MM.1S (cell line): ENCODE data around the gene PCDH9.

Experiments used
- DNase-seq: peaks from one replicate; pipeline ENCODE4 v3.0.0-alpha.2; 2015
- H2AFZ ChIP-seq: fragments of 300-600 bp; sonication (generic); 2 replicates; pipeline ENCODE4 v1.6.0; 2016; ENCODE audit warnings: antibody characterized with exemption, low read length
- H3F3A ChIP-seq: fragments of 300-600 bp; sonication (generic); 2 replicates; pipeline ENCODE4 v1.6.1; 2016; ENCODE audit warnings: mild to moderate bottlenecking, antibody characterized with exemption, low read length, moderate library complexity, mixed read lengths; ENCODE audit not compliant: insufficient read depth
- H3K27ac ChIP-seq: fragments of 300-600 bp; sonication (generic); 2 replicates; pipeline ENCODE4 v1.5.1; 2016; ENCODE audit warnings: mild to moderate bottlenecking, low read length
- H3K27me3 ChIP-seq: fragments of 300-600 bp; sonication (generic); replicated peaks from 2 replicates; pipeline ENCODE4 v1.6.0; 2016; ENCODE audit warnings: low read length; ENCODE audit not compliant: insufficient read depth
- H3K36me3 ChIP-seq: fragments of 300-600 bp; sonication (generic); replicated peaks from 2 replicates; pipeline ENCODE4 v1.6.1; 2016; ENCODE audit warnings: mild to moderate bottlenecking, low read length, mixed read lengths; ENCODE audit not compliant: insufficient read depth
- H3K4me1 ChIP-seq: fragments of 300-600 bp; sonication (generic); 2 replicates; pipeline ENCODE4 v1.6.1; 2016; ENCODE audit warnings: low read length, mixed read lengths
- H3K4me2 ChIP-seq: fragments of 300-600 bp; sonication (generic); 2 replicates; pipeline ENCODE4 v1.6.0; 2016; ENCODE audit warnings: low read depth, low read length
- H3K4me3 ChIP-seq: fragments of 300-600 bp; sonication (generic); 2 replicates; pipeline ENCODE4 v1.5.1; 2016; ENCODE audit warnings: low read length, mixed read lengths
- H3K79me2 ChIP-seq: fragments of 300-600 bp; sonication (generic); 2 replicates; pipeline ENCODE4 v1.6.1; 2016; ENCODE audit warnings: mixed run types, low read length, mixed read lengths
- H3K9ac ChIP-seq: fragments of 300-600 bp; sonication (generic); 2 replicates; pipeline ENCODE4 v1.6.1; 2016; ENCODE audit warnings: low read length, mixed read lengths
- H3K9me2 ChIP-seq: fragments of 300-600 bp; sonication (generic); replicated peaks from 2 replicates; pipeline ENCODE4 v1.6.1; 2016; ENCODE audit warnings: mild to moderate bottlenecking, low read length, mixed read lengths; ENCODE audit not compliant: insufficient read depth
- H3K9me3 ChIP-seq: fragments of 300-600 bp; sonication (generic); replicated peaks from 2 replicates; pipeline ENCODE4 v1.6.1; 2016; ENCODE audit warnings: mild to moderate bottlenecking, low read length, mixed read lengths; ENCODE audit not compliant: insufficient read depth
- H4K20me1 ChIP-seq: fragments of 300-600 bp; sonication (generic); 2 replicates; pipeline ENCODE4 v1.6.1; 2016; ENCODE audit warnings: mild to moderate bottlenecking, low read length, moderate library complexity, mixed read lengths; ENCODE audit not compliant: insufficient read depth
- CTCF ChIP-seq: fragments of 300-600 bp; sonication (generic); IDR thresholded peaks from 2 replicates; pipeline ENCODE4 v1.5.1; 2016; ENCODE audit warnings: antibody characterized with exemption, low read length, mixed read lengths
- EZH2 ChIP-seq: fragments of 300-600 bp; sonication (generic); optimal IDR thresholded peaks from 2 replicates; pipeline ENCODE3; 2017; ENCODE audit warnings: low read depth, mild to moderate bottlenecking, antibody characterized with exemption, low read length, mixed read lengths
- EZH2phosphoT487 ChIP-seq: fragments of 300-600 bp; sonication (generic); IDR thresholded peaks from 2 replicates; pipeline ENCODE4 v1.6.1; 2018; ENCODE audit warnings: antibody characterized with exemption, low read length

The PCDH9 gene

DNA sequence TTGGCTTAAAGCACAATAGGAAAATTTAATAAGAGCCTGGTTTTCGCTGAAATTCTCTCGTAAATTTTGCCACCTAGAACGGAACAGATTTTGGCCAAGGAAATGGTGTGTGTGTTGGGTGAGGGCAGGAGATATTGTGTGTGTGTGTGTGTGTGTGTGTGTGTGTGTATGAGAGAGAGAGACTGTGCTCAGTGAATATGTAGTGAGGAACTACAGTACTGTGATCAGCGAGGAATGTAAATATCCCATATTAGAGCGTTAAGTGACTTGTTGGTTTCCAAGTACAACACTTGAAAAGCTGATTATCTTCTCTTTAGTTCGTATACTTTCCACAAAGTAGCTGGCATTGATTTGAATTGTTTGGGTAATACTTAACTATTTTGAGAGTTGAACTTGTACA, 738.9 kb downstream of the PCDH9 start:
- Histone ChIP-seq H3K27ac (no peak overlapping the region), H3K79me2 (no peaks in the 10 kb centered on the region), H3F3A (no peaks in the 10 kb centered on the region), H3K4me1 (peaks cover 7% of the 10 kb centered on the region; the same call in 1 of the 2 replicates), H3K36me3 (no peaks in the 10 kb centered on the region), H3K9me3 (no peaks in the 10 kb centered on the region), H3K4me2 (no peak overlapping the region), H2AFZ (no peak overlapping the region), H3K4me3 (no peak overlapping the region), H3K9ac (no peak overlapping the region), H3K27me3 (no peaks in the 10 kb centered on the region), H4K20me1 (no peaks in the 10 kb centered on the region), H3K9me2 (no peaks in the 10 kb centered on the region)
- no peak for TF ChIP-seq CTCF
- DNase-seq, result no peak

DNA sequence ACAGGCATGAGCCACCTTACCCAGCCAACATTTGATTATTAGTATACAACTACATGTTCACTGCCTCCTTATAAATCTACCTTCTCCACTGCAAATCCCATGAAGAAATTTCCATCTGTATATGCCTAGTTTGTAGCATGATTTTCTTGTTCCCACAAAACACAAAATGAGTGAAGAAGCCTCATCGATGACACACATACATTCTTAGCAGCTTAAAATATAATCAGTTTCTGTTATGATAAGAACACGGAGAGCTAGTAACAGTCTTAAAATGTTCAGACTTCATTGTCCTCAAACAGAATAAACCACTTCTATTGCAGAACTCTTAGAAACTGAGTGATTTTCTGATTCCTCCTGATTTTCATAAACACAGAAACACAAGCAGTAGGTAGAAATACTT, 740.5 kb downstream of the PCDH9 start:
- TF ChIP-seq EZH2 (no peak), EZH2phosphoT487 (no peak), CTCF (no peak)
- Histone ChIP-seq H3K79me2 (no peaks in the 10 kb centered on the region), H3K36me3 (no peaks in the 10 kb centered on the region), H3K4me3 (no peak overlapping the region), H3K9ac (no peak overlapping the region), H3K4me1 (peaks cover 7% of the 10 kb centered on the region; the same call in 1 of the 2 replicates), H4K20me1 (no peaks in the 10 kb centered on the region), H2AFZ (no peak overlapping the region), H3K9me2 (no peaks in the 10 kb centered on the region), H3F3A (no peaks in the 10 kb centered on the region), H3K4me2 (no peak overlapping the region), H3K27me3 (no peaks in the 10 kb centered on the region), H3K9me3 (no peaks in the 10 kb centered on the region), H3K27ac (no peak overlapping the region)
- no peak for DNase-seq

DNA sequence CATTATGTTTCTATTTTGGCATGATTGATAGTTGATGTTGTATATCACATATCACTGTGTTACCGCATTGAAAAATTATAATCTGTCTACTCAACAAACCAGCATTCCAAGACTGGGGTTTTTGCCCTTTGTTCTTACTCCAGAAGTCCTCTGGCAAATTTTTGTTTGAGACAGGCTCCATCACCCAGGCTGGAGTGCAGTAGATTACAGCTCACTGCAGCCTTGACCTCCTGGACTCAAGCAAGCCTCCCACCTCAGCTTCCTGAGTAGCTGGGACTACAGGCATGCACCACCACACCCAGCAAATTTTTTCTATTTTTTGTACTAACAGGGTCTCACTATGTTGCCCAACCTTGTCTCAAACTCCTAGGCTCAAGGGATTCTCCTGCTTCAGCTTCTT, 741.0 kb downstream of the PCDH9 start:
- H3K9me2 ChIP-seq, result no peaks in the 10 kb centered on the region
- H3K9me3 ChIP-seq, result no peaks in the 10 kb centered on the region
- H2AFZ ChIP-seq, result no peak overlapping the region
- H3K4me2 ChIP-seq, result no peak overlapping the region
- H3K4me1 ChIP-seq, result peaks cover 7% of the 10 kb centered on the region; the same call in 1 of the 2 replicates
- no peak overlapping the region for H3K27ac ChIP-seq
- H3K9ac ChIP-seq, result no peak overlapping the region
- TF ChIP-seq EZH2phosphoT487 (no peak), EZH2 (no peak), CTCF (no peak)
- no peaks in the 10 kb centered on the region for H3K79me2 ChIP-seq
- H3F3A ChIP-seq, result no peaks in the 10 kb centered on the region
- no peaks in the 10 kb centered on the region for H4K20me1 ChIP-seq
- no peaks in the 10 kb centered on the region for H3K27me3 ChIP-seq
- no peak overlapping the region for H3K4me3 ChIP-seq
- H3K36me3 ChIP-seq, result no peaks in the 10 kb centered on the region
- DNase-seq, result no peak
